Measurements from ENCODE around the gene BET1. TPM values are rescaled to one million over a fixed set of nuclear protein-coding genes. Genes with fewer than 3 reads are reported as not detected.

The BET1 gene
- total and polyA plus RNA-seq, 9 of the 15 experiments (the other 6 are each of a cell fraction or from before 2014, with no cell fraction given) = 15.8 to 190 (median 37.8) TPM

GRCh38 chr7:94029976-94030375 is 25.8 kb upstream of the BET1 start:
- Histone ChIP-seq H3K27me3 (ENCODE audit: control insufficient read depth in 2 of 2, insufficient read depth in 2 of 2, low read length in 2 of 2) (no peaks in the 10 kb centered on the region), H3K36me3 (ENCODE audit: control insufficient read depth, insufficient read depth, low read length) (no peaks in the 10 kb centered on the region), H3K4me1 (replicated peaks in 1 of 2; ENCODE audit: control insufficient read depth in 2 of 2, insufficient read depth in 2 of 2, low read length in 2 of 2) (no peaks in the 10 kb centered on the region), H3K4me2 (ENCODE audit: insufficient read depth, low read length) (no peak overlapping the region), H3K79me2 (ENCODE audit: control insufficient read depth, insufficient read depth, low read length) (no peaks in the 10 kb centered on the region), H3K4me3 (no peak overlapping the region), H4K20me1 (replicated peaks; ENCODE audit: control insufficient read depth, insufficient read depth, low read length) (no peaks in the 10 kb centered on the region), H2AFZ (ENCODE audit: low read depth, low read length) (no peak overlapping the region), H3K9me1 (ENCODE audit: control insufficient read depth, insufficient read depth, low read length) (no peaks in the 10 kb centered on the region), H3K9me3 (replicated peaks; ENCODE audit: control insufficient read depth, insufficient read depth, low read depth, low read length) (no peaks in the 10 kb centered on the region), H3K9ac (ENCODE audit: insufficient read depth in 1 of 2, low read depth in 2 of 2, low read length in 2 of 2) (no peak overlapping the region), H3K27ac (ENCODE audit: extremely low read depth, low read depth, low read length) (no peak overlapping the region)
- no TSS peak for BruUV-seq (replicated peaks)
- no peak for TF ChIP-seq PATZ1 (CRISPR knock-in tag; IDR thresholded peaks at IDR 0.05; ENCODE audit: borderline replicate concordance)
- no peak for TF ChIP-seq KLF6 (CRISPR knock-in tag; IDR thresholded peaks at IDR 0.05; ENCODE audit: borderline replicate concordance)
- TF ChIP-seq YBX1 (IDR thresholded peaks at IDR 0.05) = no peak
- no peak for TF ChIP-seq DACH1 (IDR thresholded peaks at IDR 0.05; ENCODE audit: partially characterized antibody)
- no peak for TF ChIP-seq POLR3A (IDR thresholded peaks at IDR 0.05; ENCODE audit: borderline replicate concordance, extremely low read depth, insufficient read depth, insufficient read length)
- no peak for TF ChIP-seq TAF9B (IDR thresholded peaks at IDR 0.05; ENCODE audit: partially characterized antibody)
- TF ChIP-seq DIDO1 (tag; IDR thresholded peaks at IDR 0.05; ENCODE audit: low read depth) = no peak
- TF ChIP-seq ZKSCAN1 (IDR thresholded peaks at IDR 0.05; ENCODE audit: low read depth, low read length) = no peak
- TF ChIP-seq E2F6 (IDR thresholded peaks at IDR 0.05; ENCODE audit: borderline replicate concordance in 1 of 2, extremely low read depth in 1 of 2, insufficient read depth in 1 of 2, insufficient read length in 1 of 2, low read depth in 1 of 2, low read length in 1 of 2, poor library complexity in 1 of 2, severe bottlenecking in 1 of 2) = no peak
- intact Hi-C loops (cut with micrococcal nuclease) = no loop called here
- no peak for FAIRE-seq
- in situ Hi-C loops (cut with MboI) = no loop called here
- ATAC-seq = no peak
- DNase-seq (ENCODE audit: extremely low read depth in 1 of 4, low spot score in 3 of 4) = no peak
- ChIA-PET POLR2A (no interaction called here), CTCF (ENCODE audit: low intra/inter-chr PET ratio) (no interaction called here)
- 0% methylated on average over 3 of the region's 3 CpGs for WGBS (ENCODE audit: insufficient coverage, low coverage, missing lambda C conversion rate)
